ENCODE results near the gene GRID1.

Gene GRID1

DNA sequence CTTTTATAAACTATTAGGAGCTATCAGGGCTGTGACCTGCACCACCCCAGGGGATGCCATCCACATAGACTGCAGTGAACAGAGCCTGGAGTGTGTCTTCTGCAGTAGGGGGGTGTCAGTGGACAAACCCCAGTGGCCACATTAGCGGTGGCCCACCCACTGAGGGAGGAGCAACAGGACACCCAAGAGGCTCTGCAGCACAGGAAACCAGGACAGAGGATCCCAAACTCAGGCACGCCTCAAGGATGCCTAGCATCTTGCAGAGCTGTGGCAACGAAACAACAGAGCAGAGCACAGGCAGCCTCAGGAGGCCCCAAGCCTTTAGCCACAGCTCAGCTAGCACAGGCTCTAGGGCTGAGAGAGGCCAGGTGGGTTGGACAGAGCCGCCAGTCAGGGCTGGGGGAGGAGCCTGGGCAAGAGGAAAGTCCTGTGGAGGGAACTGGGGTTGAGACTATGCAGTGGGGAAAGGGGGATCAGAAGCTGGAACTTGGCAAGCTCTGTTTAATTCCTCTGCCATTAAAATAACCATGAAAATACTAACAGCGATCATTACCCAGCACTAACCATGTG is 53.8 kb downstream of the GRID1 start:
- no peak for DNase-seq

DNA sequence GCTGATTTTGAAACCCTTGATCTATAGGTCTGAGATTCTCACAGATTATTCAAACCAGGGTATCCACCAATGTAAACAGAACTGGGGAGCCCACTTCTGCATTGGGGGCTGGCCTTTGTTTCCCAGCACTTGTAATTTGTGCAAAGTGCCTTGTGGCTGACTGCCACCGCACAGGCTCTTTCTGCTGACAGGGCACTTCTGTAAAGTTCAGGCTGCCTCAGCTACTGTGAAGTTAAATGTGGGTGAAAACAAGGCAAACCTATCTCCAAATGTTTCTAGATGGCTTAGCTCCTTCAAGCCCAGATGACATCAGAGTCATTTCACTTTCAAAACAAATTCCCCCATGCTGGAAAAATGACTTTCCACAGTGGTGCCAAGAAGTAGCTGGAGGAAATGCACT is 54.7 kb downstream of the GRID1 start:
- DNase-seq, result no peak

DNA sequence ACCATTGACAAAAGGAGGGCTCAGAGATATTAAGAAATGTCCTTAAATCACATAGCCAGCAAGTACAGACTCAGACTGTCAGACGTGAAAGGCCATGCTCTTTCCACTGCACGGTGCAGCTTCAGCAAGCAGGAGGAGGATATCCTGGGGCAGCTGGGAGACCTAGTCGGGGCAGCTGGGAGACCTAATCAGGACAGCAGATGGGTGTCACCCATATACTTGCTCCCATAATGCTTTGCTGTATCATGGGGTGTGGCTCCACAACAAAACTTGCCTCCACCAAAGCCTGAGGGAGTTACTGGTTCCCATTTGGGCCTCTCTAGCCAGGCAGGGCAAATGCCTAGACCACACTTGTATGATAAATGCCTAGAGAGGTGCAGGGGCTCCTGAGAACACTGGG is 55.4 kb downstream of the GRID1 start:
- no peak for DNase-seq

DNA sequence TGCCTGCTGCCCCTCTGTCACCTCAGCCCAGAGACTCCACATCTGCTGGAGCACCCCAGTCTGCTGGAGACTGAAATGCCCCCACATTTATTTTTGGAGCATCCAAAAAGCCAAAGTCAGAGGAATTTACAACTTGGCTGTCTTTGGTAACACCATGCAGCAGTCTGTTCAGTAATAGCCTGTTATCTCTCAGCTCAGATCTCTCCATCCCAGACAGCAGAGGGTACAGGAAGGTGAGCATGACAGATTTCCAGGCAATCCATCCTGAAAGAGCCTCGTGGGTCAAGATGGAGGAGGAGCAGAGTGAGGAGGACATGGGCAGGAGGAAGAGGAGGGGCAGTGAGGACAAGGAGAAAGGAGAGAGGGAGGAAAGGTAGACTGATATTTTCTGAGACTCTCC is 55.9 kb downstream of the GRID1 start:
- DNase-seq, result no peak

DNA sequence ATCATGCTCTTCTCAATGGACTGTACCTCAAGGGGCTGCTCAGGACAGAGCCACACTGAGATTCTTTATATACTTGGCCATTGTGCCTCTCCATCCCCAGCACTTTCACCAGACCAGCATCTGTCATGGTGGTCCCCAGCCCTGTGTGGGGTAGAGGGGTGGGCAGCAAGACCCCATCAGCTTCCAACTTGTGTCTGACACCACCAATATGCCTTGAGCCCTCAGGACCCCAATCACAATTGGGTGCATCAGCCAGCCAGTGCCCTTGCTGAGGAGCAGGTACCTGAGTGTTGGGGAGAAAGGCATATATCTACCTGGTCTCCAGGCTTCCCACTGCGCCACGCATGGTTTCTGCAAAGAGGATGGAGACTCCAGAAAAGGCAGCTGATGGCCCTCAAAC is 56.3 kb downstream of the GRID1 start:
- no peak for DNase-seq

DNA sequence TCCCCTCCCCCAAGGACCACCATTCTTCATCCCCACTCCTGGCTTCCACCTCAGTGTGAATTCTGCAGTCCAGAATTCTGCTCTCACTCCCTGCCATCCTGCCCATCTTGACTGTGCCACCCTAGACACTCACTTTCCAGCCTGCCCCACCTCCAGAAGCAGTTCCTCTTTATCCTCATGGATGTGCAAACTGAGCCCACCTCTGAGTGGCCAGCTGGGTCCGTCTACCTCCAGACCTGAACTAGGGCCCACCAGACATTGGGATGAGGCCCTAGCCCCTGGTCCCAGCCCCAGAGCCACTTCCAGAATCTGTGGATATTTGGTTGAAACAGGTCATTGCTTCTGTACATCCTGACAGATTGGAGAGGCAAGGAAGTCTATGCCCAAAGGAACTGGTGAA is 58.5 kb downstream of the GRID1 start:
- DNase-seq, result no peak

DNA sequence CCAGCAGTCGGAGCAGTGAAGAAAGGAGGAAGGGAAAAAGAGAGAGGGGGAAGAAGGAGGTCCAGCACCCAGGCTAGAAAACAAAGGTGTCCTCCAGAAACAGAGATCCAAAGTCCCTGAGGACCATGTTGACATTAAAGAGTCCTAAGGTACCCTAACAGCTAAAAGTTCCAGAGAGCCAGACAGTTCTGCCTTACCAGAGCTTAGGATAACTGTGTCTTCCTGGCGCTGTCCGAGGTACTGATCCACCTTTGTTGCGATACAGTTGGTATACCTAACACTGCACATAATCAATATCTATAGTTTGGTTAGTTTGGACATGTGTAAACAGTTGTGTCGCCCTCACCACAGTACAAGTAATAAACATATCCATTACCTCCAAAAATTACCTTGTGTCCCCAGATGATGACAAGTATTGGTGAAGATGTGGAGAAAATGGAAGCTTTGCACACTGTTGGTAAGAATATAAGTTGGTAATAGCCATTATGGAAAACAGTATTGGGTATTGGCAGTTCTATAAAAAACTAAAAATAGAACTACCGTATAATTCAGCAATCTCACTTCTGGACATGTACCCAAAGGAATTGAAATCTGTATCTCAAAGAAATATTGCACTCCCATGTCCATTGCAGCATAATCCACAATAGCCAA is 59.8 kb downstream of the GRID1 start:
- DNase-seq, result peak in 1 of 2 donors; percentile 7

DNA sequence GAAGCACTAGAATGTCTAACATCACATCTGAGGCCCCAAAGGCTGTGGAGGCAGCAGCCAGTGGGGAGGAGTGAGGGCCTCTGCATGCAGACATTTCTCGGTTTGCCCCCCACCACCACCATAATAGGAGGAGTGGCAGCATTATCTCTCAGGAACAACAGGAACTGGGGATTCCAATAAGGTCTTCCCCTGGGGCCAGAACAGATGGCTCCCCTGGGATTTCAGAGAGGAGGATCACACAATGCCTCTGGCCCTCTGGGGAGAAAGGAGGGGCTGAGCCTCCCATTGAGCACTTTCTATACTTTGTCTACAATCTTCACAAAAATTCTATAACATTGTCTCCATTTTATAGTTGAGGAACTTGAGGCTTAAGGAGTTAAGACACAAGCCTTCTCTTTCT is 61.1 kb downstream of the GRID1 start:
- no peak for DNase-seq

DNA sequence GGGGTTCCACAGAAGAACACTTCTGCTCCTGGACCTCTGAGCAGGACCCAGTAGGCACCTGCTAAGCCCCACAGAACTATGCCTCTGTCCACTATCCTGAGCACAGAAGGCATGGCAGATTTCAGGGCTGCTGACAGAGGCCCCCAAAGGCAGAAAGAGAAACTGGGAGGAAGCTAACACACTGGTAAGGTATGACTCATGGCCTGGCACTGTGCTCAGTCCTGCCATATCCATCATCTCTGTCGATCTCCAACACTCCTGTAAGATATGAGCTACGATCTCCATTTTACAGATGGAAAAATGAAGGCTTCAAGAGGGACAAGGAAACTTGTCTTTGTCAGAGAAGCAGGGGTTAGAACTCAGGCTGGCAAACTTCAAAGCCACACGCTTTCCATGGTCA is 62.2 kb downstream of the GRID1 start:
- DNase-seq, result no peak

DNA sequence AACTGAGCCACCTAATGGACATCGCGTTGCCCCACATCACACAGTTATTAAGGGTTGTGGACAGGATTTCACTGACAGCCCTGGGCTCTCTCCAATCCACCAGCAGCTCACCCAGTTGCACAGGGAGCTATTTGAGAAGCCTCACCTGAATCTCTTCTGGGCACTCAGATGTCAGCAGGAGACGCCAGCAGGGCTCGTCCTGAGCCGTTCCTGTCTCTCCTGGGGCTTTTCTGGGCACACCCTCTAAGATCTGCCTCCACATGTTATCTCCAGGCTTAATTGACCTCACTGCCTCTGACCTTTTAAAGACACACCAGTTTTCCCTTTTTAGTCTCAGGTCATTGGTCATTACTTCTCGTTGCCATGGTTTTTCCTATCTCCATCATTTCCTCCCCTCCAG is 63.0 kb downstream of the GRID1 start:
- no peak for DNase-seq

DNA sequence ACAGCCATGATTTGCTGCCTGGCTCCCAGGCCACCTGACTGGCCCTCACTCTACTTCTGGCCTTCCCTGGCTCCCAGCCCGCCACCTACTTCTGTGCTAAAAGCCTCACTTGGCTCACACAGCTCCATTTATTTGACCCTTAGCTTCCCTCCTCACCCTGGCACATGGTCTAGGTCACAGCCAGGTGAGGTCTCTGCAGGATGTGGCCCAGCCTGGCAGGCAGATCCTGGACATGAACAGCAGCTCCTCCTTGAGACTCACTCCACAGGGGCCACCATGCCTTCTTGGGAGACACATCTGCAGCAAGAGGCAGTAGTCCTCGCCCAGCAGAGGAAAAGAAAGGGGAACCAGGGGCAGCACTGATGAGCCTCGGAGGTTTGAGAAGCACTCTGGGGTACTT is 64.6 kb downstream of the GRID1 start:
- DNase-seq, result no peak

DNA sequence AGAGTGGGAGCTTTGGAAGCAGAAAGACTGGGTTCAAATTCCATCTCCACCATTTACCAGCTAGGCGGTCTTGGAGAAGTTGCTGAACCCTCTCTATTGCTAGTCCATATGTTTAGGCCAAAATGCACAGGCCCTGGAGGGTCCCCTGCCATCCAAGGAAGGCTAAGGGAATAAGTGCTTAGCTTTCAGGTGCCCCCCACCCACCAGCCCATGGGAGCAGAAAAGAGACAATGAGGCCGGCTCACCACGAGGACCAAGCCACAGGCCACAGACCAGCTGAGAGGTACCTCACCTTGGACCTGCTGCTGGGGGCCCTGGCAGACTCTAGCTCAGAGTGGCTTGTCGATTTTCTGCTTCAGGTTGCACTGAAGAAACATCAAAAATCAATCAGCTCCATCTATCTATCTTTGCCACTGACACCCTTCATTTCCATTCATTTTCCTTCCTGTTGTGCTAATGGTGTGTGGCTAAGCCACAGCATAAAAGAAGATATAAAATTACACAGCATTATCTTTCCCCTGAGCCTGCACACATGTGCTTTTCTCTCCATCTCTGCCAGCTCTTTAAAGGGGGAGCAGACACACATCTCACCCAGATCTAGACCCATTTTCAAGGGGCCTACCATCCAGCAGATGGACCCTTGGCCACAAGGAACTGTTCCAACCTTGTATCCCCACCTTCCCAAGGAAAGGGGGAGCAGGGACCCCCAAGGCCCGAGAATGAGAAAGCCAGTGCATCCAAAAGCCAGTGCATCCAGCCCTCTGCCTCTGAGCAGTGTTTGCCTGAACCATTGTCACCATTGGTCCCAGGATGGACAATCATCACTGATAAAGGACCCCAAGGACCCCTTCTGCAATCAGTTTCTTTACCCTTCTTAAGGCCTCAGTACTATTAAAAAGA is 65.4 kb downstream of the GRID1 start:
- DNase-seq, result no peak

DNA sequence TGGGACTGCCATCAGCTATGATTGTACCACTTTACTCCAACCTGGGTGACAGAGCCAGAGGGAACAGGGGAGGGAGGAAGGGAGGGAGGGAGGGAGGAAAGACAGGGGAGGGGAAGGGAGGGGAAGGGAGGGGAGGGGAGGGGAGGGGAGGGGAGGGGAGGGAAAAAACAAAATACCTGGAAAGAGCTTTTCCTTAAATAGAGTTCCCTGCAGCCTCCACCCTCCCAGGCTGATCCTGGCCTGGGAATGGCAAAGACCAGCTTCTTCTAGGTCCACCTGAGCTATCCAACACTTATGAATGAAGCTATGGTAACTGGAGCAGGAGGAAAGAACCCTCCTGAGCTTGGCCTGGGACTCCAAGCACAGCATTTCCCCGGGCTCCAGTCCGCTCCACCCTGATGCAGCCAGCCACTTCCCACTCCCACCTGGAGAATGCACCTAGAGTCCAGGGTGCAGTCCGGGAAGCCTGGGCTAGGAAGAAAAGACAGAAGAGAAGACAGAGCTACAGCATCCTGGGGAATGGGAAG is 66.1 kb downstream of the GRID1 start:
- no peak for DNase-seq

DNA sequence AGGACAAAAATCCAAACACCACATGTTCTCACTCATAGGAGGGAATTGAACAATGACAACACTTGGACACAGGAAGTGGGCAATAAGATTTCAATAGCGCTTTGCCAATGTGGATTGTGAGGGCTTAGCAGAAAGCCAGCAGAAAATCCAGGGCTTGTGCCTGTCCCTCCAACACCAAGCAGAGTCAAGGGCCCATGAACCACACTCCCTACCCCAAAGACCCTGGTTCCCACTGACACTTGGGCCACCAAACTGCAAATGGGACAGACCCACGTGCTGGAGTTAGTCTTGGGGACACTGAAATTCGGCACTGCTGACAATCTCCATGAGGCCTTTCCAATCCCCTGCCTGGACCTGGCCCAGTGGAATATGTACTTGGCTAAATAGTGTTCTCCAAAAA is 67.0 kb downstream of the GRID1 start:
- no peak for DNase-seq

DNA sequence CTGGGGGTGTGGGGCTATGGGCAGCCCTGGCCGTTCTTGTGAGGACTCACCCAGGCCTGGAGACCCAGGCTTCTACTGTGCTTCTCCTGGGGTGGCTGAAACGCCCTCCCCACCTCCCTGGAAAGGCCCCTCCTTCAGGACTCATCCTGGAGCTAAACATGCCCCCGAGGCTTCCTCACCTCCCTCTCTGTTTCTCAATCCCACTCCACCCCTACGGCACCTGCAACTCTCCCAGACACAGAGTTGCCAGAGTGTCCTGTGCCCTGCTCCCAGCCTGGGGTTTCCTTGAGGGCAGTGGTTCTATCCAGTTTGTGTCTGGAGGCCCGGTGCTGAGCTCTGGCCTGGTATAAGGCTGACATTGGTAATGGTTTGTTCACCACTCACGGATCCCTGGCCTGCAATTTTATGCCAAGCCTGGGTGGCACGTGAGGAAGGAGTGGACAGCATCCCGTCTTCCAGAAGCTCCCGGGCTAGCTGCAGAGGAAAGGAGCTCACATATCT is 68.0 kb downstream of the GRID1 start:
- DNase-seq, result no peak

DNA sequence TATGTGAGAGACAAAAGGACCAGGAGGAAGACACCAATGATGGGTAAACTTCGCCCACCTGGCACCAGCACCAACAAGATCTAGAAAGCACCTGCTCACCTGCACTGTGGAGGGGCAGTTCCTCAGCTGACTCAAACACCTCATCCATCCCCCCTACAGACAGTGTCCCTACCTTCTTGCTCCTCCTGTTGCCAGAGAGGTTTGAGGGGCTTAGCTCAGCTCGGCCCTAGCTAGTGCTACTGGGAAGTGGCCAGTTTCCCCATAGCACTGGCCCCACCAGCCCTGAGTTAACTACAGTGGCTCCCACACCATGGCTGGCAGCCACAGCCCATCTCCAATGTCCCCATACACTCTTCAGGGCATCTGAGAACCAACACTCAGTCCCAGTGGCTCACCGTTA is 70.8 kb downstream of the GRID1 start:
- no peak for DNase-seq

DNA sequence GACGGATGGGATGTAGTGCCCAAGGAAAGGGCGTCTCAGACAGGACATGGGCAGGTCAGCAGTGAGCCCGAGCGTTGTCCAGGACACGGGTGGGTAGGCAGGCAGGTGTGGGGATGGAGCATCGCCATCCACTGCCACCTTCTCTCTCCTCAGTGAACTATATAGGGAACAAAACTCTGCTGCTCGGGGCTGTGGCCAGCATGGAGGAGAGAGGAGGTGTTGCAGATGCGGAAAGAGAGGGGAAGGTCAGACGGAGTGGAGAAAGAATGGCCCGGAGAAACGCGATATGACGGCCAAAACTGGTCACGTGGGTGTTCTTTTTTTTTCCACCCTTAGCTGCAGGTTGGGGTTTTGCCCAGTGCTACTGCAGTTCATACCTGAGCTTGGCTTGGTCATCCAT is 71.2 kb downstream of the GRID1 start:
- no peak for DNase-seq

DNA sequence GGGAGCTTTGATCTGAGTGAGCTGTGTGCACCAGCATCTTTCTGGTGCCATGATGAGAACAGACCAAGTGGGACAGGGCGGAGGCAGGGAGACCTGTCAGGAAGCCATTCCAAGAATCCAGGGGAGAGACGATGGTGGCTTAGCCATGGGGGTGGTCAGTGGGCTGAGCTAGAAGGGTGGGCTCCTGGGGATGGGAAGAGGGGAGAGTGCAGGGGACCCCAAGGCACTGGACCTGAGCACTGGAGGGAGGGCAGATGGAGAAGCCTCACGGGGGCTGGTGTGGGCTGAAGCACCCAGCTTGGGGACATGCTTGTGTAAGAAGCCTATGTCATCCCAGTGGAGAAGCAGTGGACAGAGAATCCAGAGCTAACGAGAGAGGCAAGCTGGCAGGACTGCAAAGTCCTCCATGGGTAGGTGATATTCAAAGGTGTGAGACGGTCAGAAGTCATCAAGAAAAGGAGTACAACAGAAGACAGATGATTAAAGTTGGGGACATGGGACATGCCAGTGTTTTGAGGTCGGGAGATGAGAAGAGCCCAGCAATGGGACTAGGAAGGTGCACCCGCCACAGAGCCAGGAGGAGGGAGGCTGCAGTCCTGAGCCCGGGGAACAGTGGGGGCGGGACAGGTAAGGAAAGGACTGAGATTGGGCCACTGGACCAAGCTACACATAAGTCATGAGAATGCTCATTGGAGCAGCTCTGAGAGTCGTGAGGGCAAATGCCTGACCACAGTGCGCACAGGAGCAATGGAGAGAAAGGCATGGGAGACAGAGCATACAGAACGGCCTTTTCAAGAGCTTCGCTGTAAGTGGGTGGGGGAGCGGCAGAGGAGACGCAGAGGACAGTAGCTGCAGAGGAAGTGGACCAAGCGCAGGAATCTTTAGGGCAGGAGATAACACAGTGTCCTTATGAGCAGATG is 72.0 kb downstream of the GRID1 start:
- no peak for DNase-seq

DNA sequence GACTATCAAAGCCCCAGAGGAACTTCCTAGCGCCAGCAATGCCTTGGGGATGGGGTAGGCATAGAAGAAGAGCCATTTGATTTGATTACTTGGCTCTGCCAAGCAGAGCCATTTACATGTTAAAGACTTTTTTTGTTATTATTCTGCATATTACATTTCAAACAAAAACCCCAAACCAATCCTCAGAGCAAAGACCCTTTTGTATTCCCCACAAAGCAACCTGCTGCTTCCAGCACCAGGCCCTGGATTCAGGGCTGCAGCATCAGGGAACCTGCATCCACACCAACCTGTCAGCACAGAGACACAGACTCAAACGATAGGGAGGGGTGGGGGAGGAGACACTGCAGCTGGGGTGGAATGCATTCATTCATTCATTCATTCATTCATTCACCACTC is 73.2 kb downstream of the GRID1 start:
- DNase-seq, result no peak

DNA sequence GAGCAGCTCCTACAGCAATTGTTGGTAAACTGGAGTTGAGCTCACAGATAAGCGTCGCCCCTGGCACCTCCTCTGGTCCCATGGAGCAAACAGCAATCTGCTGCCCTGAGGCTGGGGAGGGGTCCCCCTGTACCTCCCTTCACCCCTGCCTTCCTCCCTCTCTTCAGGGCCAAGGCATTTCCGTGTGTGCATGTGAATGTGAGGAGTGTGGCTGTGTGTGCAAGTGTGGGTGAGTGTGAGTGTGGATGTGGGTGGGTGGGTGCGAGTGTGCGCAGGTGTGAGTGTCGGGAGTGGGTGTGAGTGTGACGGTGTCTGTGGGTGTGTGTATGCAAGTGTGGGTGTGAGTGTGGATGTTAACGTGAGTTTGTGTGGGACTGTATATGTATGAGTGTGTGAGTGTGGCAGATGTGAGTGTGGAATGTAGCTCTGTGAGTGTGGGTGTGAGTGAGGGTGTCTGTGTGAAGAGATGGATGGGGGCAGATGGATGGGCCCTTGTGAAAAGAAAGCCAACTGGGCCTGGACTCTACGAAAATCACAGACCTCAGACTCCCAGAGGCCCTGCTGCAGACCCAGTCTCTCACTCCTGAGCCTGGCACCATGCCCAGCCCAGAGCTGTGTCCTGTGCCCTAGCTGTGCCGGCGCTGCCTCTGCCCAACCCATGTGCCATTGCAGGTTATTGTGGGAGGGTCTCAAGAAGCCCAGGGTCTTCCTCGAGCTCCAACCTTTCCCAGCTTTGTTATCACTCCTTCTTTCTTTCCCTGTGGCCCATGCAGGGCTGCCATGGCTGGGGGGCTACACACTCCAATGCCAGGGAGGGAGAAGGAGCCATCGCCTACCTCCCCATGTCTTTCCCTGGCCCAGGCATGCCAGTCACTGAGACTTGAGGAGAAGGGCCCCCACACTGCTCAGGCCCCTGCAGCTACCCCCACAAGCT is 73.9 kb downstream of the GRID1 start:
- no peak for DNase-seq

DNA sequence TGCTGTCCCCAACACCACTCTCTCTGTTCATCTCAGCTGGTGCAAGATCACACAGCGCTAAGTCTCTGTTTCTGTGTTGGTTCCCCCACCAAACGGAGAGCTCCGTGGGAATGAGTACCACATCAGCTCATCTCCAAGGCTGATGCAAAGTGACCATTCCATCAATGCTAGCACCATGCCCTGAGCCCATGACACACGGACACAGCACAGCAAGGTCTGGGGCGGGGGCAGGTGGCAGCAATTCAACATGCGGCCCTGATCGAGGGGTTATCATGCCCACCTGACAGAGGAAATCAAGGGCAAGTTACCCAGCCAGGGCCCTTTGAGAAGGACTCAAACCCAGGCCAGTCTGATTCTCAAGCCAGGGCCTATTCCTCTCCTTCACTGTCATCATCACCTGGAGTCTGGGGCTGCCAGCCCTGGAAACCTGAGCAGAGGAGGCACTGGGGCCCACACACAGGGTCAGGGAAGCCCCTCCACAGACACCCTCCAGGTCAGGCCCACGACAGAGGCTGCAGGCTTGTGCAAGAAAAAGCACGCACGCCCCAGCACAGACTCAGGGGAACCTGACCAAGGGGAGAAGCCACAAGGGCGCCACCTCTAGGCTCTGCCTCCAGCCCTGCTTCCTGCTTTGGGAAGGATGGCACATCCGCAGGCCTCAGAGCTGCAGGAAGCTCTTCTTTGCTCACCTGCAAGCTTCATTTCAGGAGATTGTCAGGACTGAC is 74.8 kb downstream of the GRID1 start:
- no peak for DNase-seq

Measured in inflammatory macrophage treated with lipopolysaccharide for 1 hour (primary cell).